Esophagus muscularis mucosa (tissue), 4 donors: ENCODE data around the gene AJAP1.

Experiments used
- EP300 ChIP-seq: sonication (generic); formaldehyde crosslinking; IDR thresholded peaks from one replicate; pipeline ENCODE4 v1.6.1; 2017; ENCODE audit warnings: antibody characterized with exemption
- POLR2A ChIP-seq: fragments of 450-650 bp; IDR thresholded peaks from one replicate; pipeline ENCODE4 v1.6.1; 2017; ENCODE audit warnings: antibody characterized with exemption, moderate library complexity, mild to moderate bottlenecking, low read depth
- POLR2AphosphoS5 ChIP-seq, 2 donors: sonication (generic); formaldehyde crosslinking; IDR thresholded peaks; one replicate each; pipeline ENCODE4 v1.6.1; 2017; ENCODE audit warnings: antibody characterized with exemption in 2 of 2
- TF ChIP-seq, protein P1 (sequence below), 3 experiments: fragments of 200-600 bp in 2 of 3; fragments of 450-650 bp in 1 of 3; sonication (generic) in 2 of 3; IDR thresholded peaks; one replicate each; pipeline ENCODE4 v1.5.1; 2017 to 2019; ENCODE audit warnings: antibody characterized with exemption in 3 of 3, mild to moderate bottlenecking in 2 of 3, moderate library complexity in 1 of 3

DNA sequence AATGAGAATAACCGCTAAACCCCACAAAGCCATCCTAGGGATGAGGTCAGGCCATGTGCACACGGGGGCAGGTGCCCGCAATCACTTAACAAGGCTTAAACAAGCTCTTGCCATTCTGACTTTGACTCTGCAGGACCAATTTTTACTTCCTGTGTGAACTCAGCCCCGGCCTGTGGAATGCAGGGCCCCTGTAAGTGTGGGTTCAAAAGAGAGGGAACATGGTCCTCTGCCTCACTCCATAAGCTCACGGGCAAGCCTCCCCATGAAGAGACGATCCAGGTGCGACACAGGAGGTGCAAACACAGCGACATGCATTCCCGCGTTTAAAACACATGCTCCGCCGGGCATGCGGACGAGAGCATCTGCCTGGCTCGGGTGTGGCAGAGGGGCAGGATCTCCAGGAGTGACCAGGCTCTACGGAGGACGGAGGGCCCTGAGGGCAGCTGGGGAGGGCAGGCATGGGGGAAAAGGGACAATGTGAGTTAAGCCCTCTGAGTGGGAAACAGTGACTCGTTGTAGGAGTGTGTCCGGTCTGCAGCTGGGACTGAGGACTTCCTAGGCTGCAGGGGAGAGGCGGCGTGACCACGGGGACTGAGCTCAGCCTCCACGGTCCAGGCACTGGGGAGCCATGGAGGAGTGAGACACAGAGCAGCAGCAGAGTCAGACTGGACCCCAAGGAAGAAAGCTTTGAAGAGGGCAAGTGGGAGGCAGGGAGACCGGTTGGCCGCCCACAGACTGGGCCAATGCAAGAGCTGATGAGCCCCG is 40.6 kb upstream of the AJAP1 start:
- TF ChIP-seq POLR2A (no peak), POLR2AphosphoS5 (IDR thresholded peaks at IDR 0.05) (no peak), EP300 (no peak)
- TF ChIP-seq, protein P1, sequence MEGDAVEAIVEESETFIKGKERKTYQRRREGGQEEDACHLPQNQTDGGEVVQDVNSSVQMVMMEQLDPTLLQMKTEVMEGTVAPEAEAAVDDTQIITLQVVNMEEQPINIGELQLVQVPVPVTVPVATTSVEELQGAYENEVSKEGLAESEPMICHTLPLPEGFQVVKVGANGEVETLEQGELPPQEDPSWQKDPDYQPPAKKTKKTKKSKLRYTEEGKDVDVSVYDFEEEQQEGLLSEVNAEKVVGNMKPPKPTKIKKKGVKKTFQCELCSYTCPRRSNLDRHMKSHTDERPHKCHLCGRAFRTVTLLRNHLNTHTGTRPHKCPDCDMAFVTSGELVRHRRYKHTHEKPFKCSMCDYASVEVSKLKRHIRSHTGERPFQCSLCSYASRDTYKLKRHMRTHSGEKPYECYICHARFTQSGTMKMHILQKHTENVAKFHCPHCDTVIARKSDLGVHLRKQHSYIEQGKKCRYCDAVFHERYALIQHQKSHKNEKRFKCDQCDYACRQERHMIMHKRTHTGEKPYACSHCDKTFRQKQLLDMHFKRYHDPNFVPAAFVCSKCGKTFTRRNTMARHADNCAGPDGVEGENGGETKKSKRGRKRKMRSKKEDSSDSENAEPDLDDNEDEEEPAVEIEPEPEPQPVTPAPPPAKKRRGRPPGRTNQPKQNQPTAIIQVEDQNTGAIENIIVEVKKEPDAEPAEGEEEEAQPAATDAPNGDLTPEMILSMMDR (IDR thresholded peaks at IDR 0.05), result no peak
